ENCODE measurements around the gene SLC4A1. TPM values are rescaled to one million over a fixed set of nuclear protein-coding genes. Genes with fewer than 3 reads are reported as not detected.

SLC4A1 gene
- polyA plus RNA-seq, 4 donors, result 1.3 TPM; not detected in 3

DNA sequence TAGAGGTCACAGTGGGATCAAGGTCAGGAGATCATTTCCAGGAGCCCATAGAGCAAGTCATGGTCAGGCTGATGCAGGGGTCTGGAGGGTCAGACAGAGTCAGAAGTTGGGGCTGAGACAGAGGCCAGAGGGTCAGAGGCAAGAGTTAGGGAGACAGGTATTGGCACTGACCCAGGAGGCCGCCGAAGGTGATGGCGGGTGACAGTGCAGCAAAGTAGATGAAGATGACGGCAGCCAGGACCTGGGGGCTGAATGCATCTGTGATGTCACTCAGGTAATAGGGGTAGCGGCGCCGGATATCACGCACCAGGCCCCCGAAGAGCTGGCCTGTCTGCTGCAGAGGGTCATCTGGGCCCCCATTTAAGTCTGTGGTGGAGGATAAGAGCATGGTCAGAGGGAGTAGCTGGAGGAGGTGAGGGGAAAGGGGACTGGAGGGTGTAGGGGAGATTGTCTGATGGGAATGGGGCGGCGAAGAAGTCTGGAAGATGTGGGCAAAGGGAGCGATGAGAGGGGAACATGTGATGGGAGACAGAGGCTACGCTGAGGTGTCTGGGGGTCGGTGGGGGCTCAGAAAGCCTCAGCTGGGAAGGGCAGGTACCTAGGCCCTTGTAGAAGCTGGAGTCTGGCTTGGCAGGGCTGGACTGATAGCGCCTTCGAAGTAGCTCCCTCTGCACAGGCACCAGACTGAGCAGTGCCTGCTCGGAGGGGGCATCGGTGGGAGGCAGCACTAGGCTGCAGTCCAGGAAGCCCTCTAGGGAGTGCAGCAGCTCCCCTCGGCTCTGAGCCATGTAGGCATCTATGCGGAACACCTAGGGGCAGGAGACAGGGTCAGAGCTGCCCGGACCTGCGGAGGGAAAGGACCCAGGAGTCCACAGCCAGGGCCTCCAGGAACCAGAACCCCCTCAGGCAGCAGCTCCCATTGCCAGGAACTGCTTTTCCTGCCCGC lies 9.8 kb downstream of the SLC4A1 start:
- 89 to 94% (median 91%) methylated on average over 23 of the region's 23 CpGs for WGBS, 3 donors
- DNase-seq (no peak), FAIRE-seq (no peak)
- Histone ChIP-seq H3K9me3 (ENCODE audit: control insufficient read depth in 2 of 2, insufficient read depth in 1 of 2, low read depth in 1 of 2, low read length in 1 of 2) (no peaks in the 10 kb centered on the region), H3K4me1 (ENCODE audit: control insufficient read depth in 3 of 3, insufficient read depth in 2 of 3, low read depth in 1 of 3, low read length in 2 of 3) (no peaks in the 10 kb centered on the region), H3K27ac (ENCODE audit: low read depth in 1 of 3, low read length in 2 of 3) (no peak overlapping the region), H3K36me3 (ENCODE audit: control insufficient read depth in 3 of 3, insufficient read depth in 2 of 3, low read depth in 1 of 3, low read length in 3 of 3) (no peaks in the 10 kb centered on the region), H3K27me3 (ENCODE audit: control insufficient read depth in 3 of 3, insufficient read depth in 3 of 3, low read length in 3 of 3) (peaks cover 0 to 5% (median 0%) of the 10 kb centered on the region in 3 donors), H3K4me3 (ENCODE audit: low read depth in 1 of 3, low read length in 3 of 3) (no peak overlapping the region)

DNA sequence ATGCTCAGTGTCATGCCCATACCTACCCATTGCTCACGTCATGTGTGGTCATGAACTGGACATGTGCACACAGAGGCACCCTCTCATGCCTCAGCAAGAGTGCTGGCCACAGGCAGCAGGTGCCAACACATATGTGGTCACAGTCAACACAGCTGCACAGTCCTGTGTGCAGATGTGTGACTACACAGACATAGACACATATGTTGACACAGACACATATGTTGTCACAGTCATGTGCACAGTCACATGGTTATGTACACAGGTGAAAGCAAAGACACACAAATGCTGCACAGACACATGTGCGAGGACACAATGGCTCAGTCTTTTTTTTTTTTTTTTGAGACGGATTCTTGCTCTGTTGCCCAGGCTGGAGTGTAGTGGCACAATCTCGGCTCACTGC lies 11.3 kb downstream of the SLC4A1 start:
- Histone ChIP-seq H3K9me3 (ENCODE audit: control insufficient read depth in 2 of 2, insufficient read depth in 1 of 2, low read depth in 1 of 2, low read length in 1 of 2) (no peaks in the 10 kb centered on the region), H3K27ac (ENCODE audit: low read depth in 1 of 3, low read length in 2 of 3) (no peak overlapping the region), H3K27me3 (ENCODE audit: control insufficient read depth in 3 of 3, insufficient read depth in 3 of 3, low read length in 3 of 3) (peaks cover 0 to 5% (median 0%) of the 10 kb centered on the region in 3 donors), H3K36me3 (ENCODE audit: control insufficient read depth in 3 of 3, insufficient read depth in 2 of 3, low read depth in 1 of 3, low read length in 3 of 3) (no peaks in the 10 kb centered on the region), H3K4me3 (ENCODE audit: low read depth in 1 of 3, low read length in 3 of 3) (no peak overlapping the region), H3K4me1 (ENCODE audit: control insufficient read depth in 3 of 3, insufficient read depth in 2 of 3, low read depth in 1 of 3, low read length in 2 of 3) (no peaks in the 10 kb centered on the region)
- WGBS, 3 donors, result 72 to 81% (median 78%) methylated on average over 4 of the region's 4 CpGs
- no peak for DNase-seq
- FAIRE-seq, result no peak

DNA sequence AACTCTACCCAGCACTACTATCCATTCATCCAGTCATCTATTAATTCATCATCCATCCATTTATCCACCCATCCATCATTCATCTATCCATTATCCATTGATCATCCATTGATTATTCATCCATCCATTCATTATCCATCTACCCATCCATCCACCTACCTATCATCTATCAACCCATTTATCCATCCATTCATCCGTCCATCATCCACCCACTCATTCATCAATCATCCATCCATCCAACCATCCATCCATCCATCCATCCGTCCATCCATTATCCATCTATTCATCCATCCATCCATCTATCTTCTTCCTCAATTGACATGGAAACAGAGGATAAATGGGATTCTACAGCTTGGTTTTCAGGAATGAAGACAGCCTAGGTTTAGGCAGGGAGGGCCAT lies 12.0 kb downstream of the SLC4A1 start:
- peaks cover 0 to 5% (median 0%) of the 10 kb centered on the region in 3 donors for H3K27me3 ChIP-seq (ENCODE audit: control insufficient read depth in 3 of 3, insufficient read depth in 3 of 3, low read length in 3 of 3)
- H3K9me3 ChIP-seq (ENCODE audit: control insufficient read depth in 2 of 2, insufficient read depth in 1 of 2, low read depth in 1 of 2, low read length in 1 of 2), result no peaks in the 10 kb centered on the region
- no peak for FAIRE-seq
- no peak overlapping the region for H3K4me3 ChIP-seq (ENCODE audit: low read depth in 1 of 3, low read length in 3 of 3)
- H3K4me1 ChIP-seq (ENCODE audit: control insufficient read depth in 3 of 3, insufficient read depth in 2 of 3, low read depth in 1 of 3, low read length in 2 of 3), result no peaks in the 10 kb centered on the region
- 85 to 94% (median 85%) methylated on average over 2 of the region's 2 CpGs for WGBS, 3 donors
- H3K36me3 ChIP-seq (ENCODE audit: control insufficient read depth in 3 of 3, insufficient read depth in 2 of 3, low read depth in 1 of 3, low read length in 3 of 3), result no peaks in the 10 kb centered on the region
- DNase-seq, result no peak
- H3K27ac ChIP-seq (ENCODE audit: low read depth in 1 of 3, low read length in 2 of 3), result no peak overlapping the region

DNA sequence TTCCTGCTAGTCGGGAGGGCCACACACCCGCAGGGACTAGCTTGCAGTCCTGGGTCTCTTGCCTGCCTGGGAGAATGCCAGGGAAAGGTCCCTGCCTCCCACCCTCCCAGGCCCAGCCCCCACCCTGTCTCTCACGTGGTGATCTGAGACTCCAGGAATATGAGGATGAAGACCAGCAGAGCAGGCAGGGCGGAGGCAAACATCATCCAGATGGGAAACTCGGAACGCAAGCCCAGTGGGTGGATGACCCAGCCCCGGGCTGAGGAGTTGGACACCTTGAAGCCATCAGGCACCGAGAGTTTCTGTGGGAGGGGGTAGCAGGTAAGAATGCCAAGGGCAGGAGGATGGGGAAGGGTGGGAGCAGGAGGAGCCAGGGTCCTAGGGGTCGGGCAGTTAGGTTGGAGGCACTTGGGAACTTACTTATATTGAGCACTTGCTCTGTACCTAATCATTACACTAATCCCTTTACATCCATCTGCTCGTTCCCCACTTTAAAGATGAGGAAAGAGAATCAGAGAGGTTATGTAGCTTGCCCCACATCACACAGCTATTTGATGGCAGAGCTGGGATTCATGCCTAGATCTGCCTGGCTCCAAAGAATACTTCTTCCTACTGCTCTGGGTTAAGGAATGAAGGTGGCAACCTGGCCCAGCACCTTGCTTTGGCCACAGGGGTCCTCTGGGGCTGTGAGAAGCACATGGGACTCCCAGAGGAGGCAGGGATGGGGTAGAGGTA lies 13.4 kb downstream of the SLC4A1 start:
- 60 to 63% (median 62%) methylated on average over 10 of the region's 10 CpGs for WGBS, 3 donors
- H3K4me3 ChIP-seq (ENCODE audit: low read depth in 1 of 3, low read length in 3 of 3), result no peak overlapping the region
- no peak for FAIRE-seq
- no peaks in the 10 kb centered on the region for H3K4me1 ChIP-seq (ENCODE audit: control insufficient read depth in 3 of 3, insufficient read depth in 2 of 3, low read depth in 1 of 3, low read length in 2 of 3)
- no peak overlapping the region for H3K27ac ChIP-seq (ENCODE audit: low read depth in 1 of 3, low read length in 2 of 3)
- H3K27me3 ChIP-seq (ENCODE audit: control insufficient read depth in 3 of 3, insufficient read depth in 3 of 3, low read length in 3 of 3), result peaks cover 0 to 5% (median 0%) of the 10 kb centered on the region in 3 donors
- H3K9me3 ChIP-seq (ENCODE audit: control insufficient read depth in 2 of 2, insufficient read depth in 1 of 2, low read depth in 1 of 2, low read length in 1 of 2), result no peaks in the 10 kb centered on the region
- DNase-seq, result no peak
- no peaks in the 10 kb centered on the region for H3K36me3 ChIP-seq (ENCODE audit: control insufficient read depth in 3 of 3, insufficient read depth in 2 of 3, low read depth in 1 of 3, low read length in 3 of 3)

DNA sequence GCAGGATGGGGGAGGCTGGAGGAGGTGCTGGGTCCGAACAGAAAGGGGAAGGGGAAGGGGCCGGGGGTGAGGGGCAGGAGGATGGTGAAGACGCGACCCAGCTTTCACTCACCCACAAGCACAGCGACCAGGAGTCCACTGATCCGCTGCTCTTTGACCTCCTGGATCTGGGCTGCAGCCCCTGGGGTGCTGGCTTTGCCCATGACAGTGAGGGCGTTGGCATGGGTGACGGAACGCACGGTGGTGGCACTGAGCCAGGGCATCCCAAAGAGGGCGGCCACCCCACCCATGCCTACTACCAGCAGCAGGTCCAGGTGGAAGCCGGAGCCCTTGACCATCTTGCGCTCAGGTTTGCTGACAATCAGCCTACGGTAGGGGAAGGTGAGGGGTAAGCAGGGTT lies 14.9 kb downstream of the SLC4A1 start:
- no peaks in the 10 kb centered on the region for H3K4me1 ChIP-seq (ENCODE audit: control insufficient read depth in 3 of 3, insufficient read depth in 2 of 3, low read depth in 1 of 3, low read length in 2 of 3)
- peaks cover 0 to 5% (median 0%) of the 10 kb centered on the region in 3 donors for H3K27me3 ChIP-seq (ENCODE audit: control insufficient read depth in 3 of 3, insufficient read depth in 3 of 3, low read length in 3 of 3)
- H3K9me3 ChIP-seq (ENCODE audit: control insufficient read depth in 2 of 2, insufficient read depth in 1 of 2, low read depth in 1 of 2, low read length in 1 of 2), result no peaks in the 10 kb centered on the region
- FAIRE-seq (no peak), DNase-seq (no peak)
- H3K4me3 ChIP-seq (ENCODE audit: low read depth in 1 of 3, low read length in 3 of 3), result no peak overlapping the region
- no peak overlapping the region for H3K27ac ChIP-seq (ENCODE audit: low read depth in 1 of 3, low read length in 2 of 3)
- no peaks in the 10 kb centered on the region for H3K36me3 ChIP-seq (ENCODE audit: control insufficient read depth in 3 of 3, insufficient read depth in 2 of 3, low read depth in 1 of 3, low read length in 3 of 3)
- WGBS, 3 donors, result 54 to 71% (median 60%) methylated on average over 14 of the region's 14 CpGs

DNA sequence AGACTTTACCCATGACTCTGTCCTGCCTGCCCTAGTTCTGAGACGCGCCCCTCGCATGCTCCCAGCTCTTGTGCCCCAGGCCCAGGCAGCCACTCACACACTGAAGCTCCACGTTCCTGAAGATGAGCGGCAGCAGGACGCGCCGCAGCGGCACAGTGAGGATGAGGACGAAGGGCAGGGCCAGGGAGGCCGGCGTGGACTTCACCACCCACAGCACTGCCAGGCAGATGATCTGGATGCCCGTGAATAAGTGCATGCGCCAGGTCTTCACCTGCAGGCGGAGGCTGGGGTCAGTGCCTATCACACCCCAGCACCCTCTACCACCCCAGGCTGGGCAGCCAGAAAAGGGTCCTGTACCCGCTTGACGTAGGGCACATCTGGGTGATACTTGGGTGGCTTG lies 16.9 kb downstream of the SLC4A1 start:
- FAIRE-seq, result no peak

DNA sequence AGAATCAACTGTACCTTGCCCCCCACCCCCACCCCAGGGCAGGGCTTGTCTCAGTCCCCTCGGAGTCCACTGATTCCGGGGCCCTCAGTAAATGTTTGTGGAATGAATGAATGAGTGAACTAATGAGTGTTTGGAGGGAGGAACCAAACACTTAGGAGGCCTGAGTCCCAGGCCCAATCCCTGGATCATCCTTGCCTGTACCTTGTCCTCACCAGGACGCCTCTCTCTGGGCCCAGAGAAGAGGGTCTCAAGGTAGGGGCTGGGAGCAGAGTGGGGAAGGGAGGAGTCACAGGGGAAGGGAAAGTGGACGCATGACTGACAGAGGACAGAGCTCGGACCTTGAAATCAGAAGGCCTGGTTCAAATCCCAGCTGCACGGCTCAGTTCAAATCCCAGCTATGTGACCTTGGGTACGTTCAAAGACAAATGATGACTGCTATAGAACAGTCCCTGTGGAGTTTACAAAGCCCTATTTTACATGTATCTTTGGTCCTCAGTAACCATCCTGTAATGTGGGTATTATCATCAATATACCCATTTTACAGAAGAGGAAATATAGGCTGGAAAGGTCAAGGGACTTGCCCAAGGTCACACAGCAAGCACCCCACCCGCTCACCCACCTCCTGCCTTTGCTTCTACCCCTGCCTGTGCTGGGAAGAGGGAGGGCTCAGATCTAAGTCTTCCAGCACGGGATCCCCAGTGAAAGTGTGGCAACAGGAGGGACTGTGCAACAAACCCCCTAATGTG lies 18.3 kb downstream of the SLC4A1 start:
- Histone ChIP-seq H3K4me3 (ENCODE audit: low read depth in 1 of 3, low read length in 3 of 3) (no peak overlapping the region), H3K36me3 (ENCODE audit: control insufficient read depth in 3 of 3, insufficient read depth in 2 of 3, low read depth in 1 of 3, low read length in 3 of 3) (no peaks in the 10 kb centered on the region), H3K27me3 (ENCODE audit: control insufficient read depth in 3 of 3, insufficient read depth in 3 of 3, low read length in 3 of 3) (no peaks in the 10 kb centered on the region), H3K9me3 (ENCODE audit: control insufficient read depth in 2 of 2, insufficient read depth in 1 of 2, low read depth in 1 of 2, low read length in 1 of 2) (no peaks in the 10 kb centered on the region), H3K4me1 (ENCODE audit: control insufficient read depth in 3 of 3, insufficient read depth in 2 of 3, low read depth in 1 of 3, low read length in 2 of 3) (peaks cover 0 to 11% (median 8%) of the 10 kb centered on the region in 3 donors), H3K27ac (ENCODE audit: low read depth in 1 of 3, low read length in 2 of 3) (no peak overlapping the region)
- 76 to 87% (median 85%) methylated on average over 9 of the region's 9 CpGs for WGBS, 3 donors
- FAIRE-seq (no peak), DNase-seq (no peak)

More for the DNA sequence above, 16.9 kb downstream of the SLC4A1 start:
- Histone ChIP-seq H3K4me1 (ENCODE audit: control insufficient read depth in 3 of 3, insufficient read depth in 2 of 3, low read depth in 1 of 3, low read length in 2 of 3) (peaks cover 0 to 8% (median 6%) of the 10 kb centered on the region in 3 donors), H3K4me3 (ENCODE audit: low read depth in 1 of 3, low read length in 3 of 3) (no peak overlapping the region), H3K27ac (ENCODE audit: low read depth in 1 of 3, low read length in 2 of 3) (no peak overlapping the region), H3K27me3 (ENCODE audit: control insufficient read depth in 3 of 3, insufficient read depth in 3 of 3, low read length in 3 of 3) (peaks cover 0 to 5% (median 0%) of the 10 kb centered on the region in 3 donors), H3K9me3 (ENCODE audit: control insufficient read depth in 2 of 2, insufficient read depth in 1 of 2, low read depth in 1 of 2, low read length in 1 of 2) (no peaks in the 10 kb centered on the region), H3K36me3 (ENCODE audit: control insufficient read depth in 3 of 3, insufficient read depth in 2 of 3, low read depth in 1 of 3, low read length in 3 of 3) (no peaks in the 10 kb centered on the region)
- no peak for DNase-seq
- WGBS, 3 donors, result 89 to 94% (median 91%) methylated on average over 16 to 17 of the region's 17 CpGs
